Calu3 (cell line): ENCODE measurements around the gene ZNF181. TPM values are rescaled to one million over a fixed set of nuclear protein-coding genes. Genes with fewer than 3 reads are reported as not detected.
A peak's percentile ranks its signal among the peaks of the same experiment; 100 is the strongest.

ENCODE experiments used
- BruUV-seq: library from RNA; stranded (reverse); fragments of 400-500 nt; replicated peaks from 2 replicates; lab custom pipeline; 2021; lab: Mats Ljungman, UMichigan
- CTCF ChIA-PET: fragments of 300-600 bp; sonication (Branson Sonifier 250); formaldehyde crosslinking; loops from one replicate; lab custom pipeline; 2022; ENCODE audit warnings: antibody characterized with exemption; lab: Charles Lee
- DNase-seq: peaks from one replicate; pipeline ENCODE4 v3.0.0; 2022
- H3K27ac Mint-ChIP-seq: one replicate; pipeline ENCODE4 v1.8.0; 2022; ENCODE audit warnings: mixed read lengths; ENCODE audit not compliant: unreplicated experiment
- H3K27me3 Mint-ChIP-seq: one replicate; pipeline ENCODE4 v1.8.0; 2022; ENCODE audit warnings: mixed read lengths; ENCODE audit not compliant: unreplicated experiment
- H3K36me3 Mint-ChIP-seq: one replicate; pipeline ENCODE4 v1.8.0; 2022; ENCODE audit warnings: mild to moderate bottlenecking, moderate library complexity, mixed read lengths; ENCODE audit not compliant: insufficient read depth, unreplicated experiment
- H3K4me1 Mint-ChIP-seq: one replicate; pipeline ENCODE4 v1.8.0; 2022; ENCODE audit warnings: mild to moderate bottlenecking, low read depth, mixed read lengths; ENCODE audit not compliant: unreplicated experiment
- H3K4me3 Mint-ChIP-seq: one replicate; pipeline ENCODE4 v1.8.0; 2022; ENCODE audit warnings: mild to moderate bottlenecking, low read depth, moderate library complexity, mixed read lengths; ENCODE audit not compliant: unreplicated experiment
- H3K9me3 Mint-ChIP-seq: one replicate; pipeline ENCODE4 v1.8.0; 2022; ENCODE audit warnings: low read depth, mixed read lengths; ENCODE audit not compliant: unreplicated experiment
- intact Hi-C: fragments of 100-400 bp; cut with micrococcal nuclease; formaldehyde crosslinking; loops from one replicate; pipeline ENCODE4 v1.10.0; 2022; ENCODE audit not compliant: unreplicated experiment
- total RNA-seq: library from RNA; stranded (reverse); gene quantifications from 2 replicates; pipeline ENCODE4 v1.2.3, GENCODE V29; 2022
- TF ChIP-seq, protein P1 (sequence below): fragments of 200-600 bp; IDR thresholded peaks from one replicate; pipeline ENCODE4 v1.8.0; 2022; ENCODE audit warnings: antibody characterized with exemption; ENCODE audit not compliant: unreplicated experiment

The ZNF181 gene
- total RNA-seq, 1 experiment from 2014 or later = 5.7 TPM

DNA sequence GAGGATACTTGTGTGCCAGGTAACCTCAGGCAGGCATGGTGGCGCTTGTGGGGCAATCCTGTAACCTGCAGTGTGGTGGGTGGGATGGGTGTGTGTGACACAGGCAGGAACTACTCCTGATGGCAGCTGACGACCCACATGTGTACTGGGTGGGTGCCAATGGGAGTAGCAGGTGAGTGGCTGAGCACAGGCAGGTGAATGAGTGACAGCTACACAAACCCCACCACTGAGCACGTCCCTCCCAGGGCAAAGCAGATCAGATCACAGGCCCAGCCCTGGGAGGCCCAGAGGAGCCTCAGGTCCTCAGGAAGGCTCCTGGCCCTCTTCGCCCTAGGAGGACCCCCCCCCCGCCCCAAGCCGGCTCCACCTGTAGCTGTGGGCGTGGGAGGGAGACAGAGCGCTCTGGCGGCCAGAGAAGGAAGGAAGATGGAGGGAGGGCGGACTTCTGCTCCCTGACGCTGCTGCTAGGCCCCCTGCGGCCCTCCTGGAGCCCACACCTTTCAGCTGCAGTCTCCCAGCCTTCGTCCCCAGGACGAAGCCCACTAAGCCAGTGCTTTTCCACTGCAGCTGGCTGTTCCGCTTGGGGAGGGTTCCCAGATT lies 1.3 kb upstream of the ZNF181 start:
- H3K27ac Mint-ChIP-seq = no peak overlapping the region
- DNase-seq = no peak
- intact Hi-C loops = no loop called here
- H3K27me3 Mint-ChIP-seq = peaks cover 17% of the 10 kb centered on the region
- peak overlapping the region; percentile 90 for H3K4me3 Mint-ChIP-seq
- H3K9me3 Mint-ChIP-seq = peaks cover 7% of the 10 kb centered on the region
- BruUV-seq = no TSS peak
- TF ChIP-seq, protein P1, sequence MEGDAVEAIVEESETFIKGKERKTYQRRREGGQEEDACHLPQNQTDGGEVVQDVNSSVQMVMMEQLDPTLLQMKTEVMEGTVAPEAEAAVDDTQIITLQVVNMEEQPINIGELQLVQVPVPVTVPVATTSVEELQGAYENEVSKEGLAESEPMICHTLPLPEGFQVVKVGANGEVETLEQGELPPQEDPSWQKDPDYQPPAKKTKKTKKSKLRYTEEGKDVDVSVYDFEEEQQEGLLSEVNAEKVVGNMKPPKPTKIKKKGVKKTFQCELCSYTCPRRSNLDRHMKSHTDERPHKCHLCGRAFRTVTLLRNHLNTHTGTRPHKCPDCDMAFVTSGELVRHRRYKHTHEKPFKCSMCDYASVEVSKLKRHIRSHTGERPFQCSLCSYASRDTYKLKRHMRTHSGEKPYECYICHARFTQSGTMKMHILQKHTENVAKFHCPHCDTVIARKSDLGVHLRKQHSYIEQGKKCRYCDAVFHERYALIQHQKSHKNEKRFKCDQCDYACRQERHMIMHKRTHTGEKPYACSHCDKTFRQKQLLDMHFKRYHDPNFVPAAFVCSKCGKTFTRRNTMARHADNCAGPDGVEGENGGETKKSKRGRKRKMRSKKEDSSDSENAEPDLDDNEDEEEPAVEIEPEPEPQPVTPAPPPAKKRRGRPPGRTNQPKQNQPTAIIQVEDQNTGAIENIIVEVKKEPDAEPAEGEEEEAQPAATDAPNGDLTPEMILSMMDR = no peak
- peaks cover 10% of the 10 kb centered on the region for H3K4me1 Mint-ChIP-seq
- peaks cover 22% of the 10 kb centered on the region for H3K36me3 Mint-ChIP-seq
- CTCF ChIA-PET = interaction anchor here (0.7 kb wide), 2 partner anchors 251 to 1435 kb away, joined by 3 to 5 read pairs; partner anchors contain the start of gene WTIP

DNA sequence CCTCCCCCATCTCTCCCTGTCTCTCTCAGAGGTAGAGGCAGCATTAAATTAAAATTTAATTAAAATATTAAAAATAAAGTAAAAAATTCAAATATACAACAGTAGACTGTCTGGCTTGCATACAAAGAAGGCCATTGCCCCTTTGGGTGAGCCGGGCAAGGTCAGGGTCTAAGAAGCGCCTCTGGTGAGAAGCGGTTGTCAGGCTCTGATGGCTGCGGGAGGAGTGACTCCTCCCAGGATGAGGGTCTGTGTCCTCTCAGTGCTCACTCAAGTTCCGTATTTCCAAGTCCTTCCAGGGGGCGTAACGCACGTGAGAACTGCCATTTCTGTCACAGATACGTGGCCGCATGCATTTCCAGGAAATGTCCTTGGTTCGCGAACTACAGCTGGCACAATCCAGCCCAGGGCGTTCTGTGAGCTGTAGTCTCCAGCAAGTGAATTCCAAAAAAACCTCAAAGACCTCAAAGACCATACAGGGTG lies 737 bp upstream of the ZNF181 start:
- H3K4me1 Mint-ChIP-seq = peaks cover 10% of the 10 kb centered on the region
- no peak for DNase-seq
- TSS peak; percentile 97 for BruUV-seq
- peak overlapping the region; percentile 85 for H3K27ac Mint-ChIP-seq
- CTCF ChIA-PET = interaction anchor here (0.5 to 0.7 kb wide), 3 partner anchors 252 to 1435 kb away, joined by 3 to 5 read pairs (median 5); partner anchors contain the start of gene WTIP
- TF ChIP-seq, protein P1 = no peak
- peaks cover 5% of the 10 kb centered on the region for H3K9me3 Mint-ChIP-seq
- H3K4me3 Mint-ChIP-seq = peak overlapping the region; percentile 90
- H3K27me3 Mint-ChIP-seq = peaks cover 11% of the 10 kb centered on the region
- peaks cover 22% of the 10 kb centered on the region for H3K36me3 Mint-ChIP-seq
- intact Hi-C loops = no loop called here

DNA sequence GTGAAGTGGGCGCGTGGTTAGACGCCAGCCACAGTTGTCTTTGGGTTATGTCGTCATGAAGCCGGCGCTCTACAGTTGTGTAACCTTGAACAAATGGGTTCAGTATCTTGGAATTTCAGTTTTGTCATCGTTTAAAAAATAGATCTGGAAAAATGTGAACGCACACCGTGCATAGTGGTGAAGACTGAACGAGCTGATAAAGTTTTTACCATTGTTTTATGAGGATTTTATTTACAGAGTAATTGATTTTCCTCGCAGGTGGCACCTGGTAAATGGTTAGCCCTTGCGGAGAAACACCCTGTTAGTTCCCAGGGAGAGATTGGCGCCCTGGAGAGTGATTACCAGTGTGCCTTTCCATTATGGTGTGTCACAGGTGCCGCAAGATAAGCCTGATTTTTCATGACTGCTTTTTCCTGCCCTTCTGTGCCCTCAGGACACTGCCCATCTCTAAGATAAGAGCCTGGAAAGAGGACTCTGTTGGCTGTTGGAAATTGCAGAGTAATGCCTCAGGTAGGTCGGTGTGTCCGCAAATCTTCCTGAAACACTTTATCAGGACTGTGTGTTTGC lies 577 bp downstream of the ZNF181 start:
- intact Hi-C loops = no loop called here
- TF ChIP-seq, protein P1 = no peak
- H3K4me1 Mint-ChIP-seq = peaks cover 10% of the 10 kb centered on the region
- H3K9me3 Mint-ChIP-seq = peaks cover 8% of the 10 kb centered on the region
- BruUV-seq = TSS peak; percentile 37
- no peak for DNase-seq
- peaks cover 27% of the 10 kb centered on the region for H3K36me3 Mint-ChIP-seq
- CTCF ChIA-PET = no interaction called here
- peak overlapping the region; percentile 90 for H3K4me3 Mint-ChIP-seq
- H3K27me3 Mint-ChIP-seq = no peaks in the 10 kb centered on the region
- peak overlapping the region; percentile 85 for H3K27ac Mint-ChIP-seq

DNA sequence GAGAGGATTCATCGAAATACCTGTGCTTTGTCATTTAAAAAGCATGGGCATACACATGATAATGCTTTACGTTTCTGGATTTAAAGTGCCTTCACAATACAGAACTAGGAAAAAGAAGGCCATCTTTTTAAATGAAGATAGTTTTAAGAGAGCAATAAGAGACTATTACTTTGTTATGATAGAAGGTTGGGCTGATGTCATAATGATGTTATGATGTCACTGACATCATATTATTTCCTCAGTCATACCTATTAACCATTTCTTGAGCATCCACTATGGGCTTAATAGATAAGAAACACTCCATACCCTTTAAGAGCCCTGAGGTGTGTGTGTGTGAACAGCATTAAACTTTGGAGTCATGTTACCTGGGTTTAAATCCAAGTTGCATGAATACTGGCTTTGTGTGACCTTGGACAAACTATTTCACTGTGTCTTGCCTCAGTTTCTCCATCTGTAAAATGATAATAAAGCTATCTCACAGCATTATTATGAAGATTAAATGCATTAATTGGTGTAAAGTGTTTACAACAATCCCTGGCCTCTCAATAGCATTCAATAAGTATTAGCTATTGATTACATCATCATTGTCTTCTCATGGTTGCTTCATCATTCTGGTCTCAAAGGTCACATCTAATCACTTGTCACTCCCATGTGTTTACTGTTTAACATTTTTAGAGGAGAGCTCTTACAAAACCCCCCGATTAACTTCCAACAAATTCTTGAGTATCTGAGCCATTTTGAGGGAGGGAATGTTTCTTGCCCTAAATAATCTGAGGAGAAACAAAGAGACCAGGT lies 11.1 kb downstream of the ZNF181 start:
- TF ChIP-seq, protein P1 = no peak
- Mint-ChIP-seq H3K4me3 (no peak overlapping the region), H3K27ac (no peak overlapping the region), H3K4me1 (no peaks in the 10 kb centered on the region), H3K27me3 (no peaks in the 10 kb centered on the region), H3K36me3 (peaks cover 5% of the 10 kb centered on the region), H3K9me3 (peaks cover 26% of the 10 kb centered on the region)
- DNase-seq = no peak
- CTCF ChIA-PET = no interaction called here
- no TSS peak for BruUV-seq
- intact Hi-C loops = no loop called here
